RWPE1 (cell line): Measurements from ENCODE around the gene SLC35A1.

Source experiments
- CTCF ChIA-PET: fragments of 350-600 bp; sonication (Branson Sonifier 250); formaldehyde crosslinking; extraction: SDS; loops from one replicate; lab custom pipeline; 2021; lab: Yijun Ruan, JAX
- POLR2A ChIA-PET: fragments of 400-600 bp; formaldehyde crosslinking; extraction: SDS; loops from one replicate; lab custom pipeline; 2020; ENCODE audit warnings: antibody characterized with exemption; ENCODE audit not compliant: low non-redundant PET; lab: Yijun Ruan, JAX
- DNase-seq: peaks from one replicate; pipeline ENCODE4 v3.0.0; 2012; ENCODE audit warnings: low spot score
- H3K27ac ChIP-seq: fragments of 450-650 bp; 2 replicates; pipeline ENCODE4 v1.5.1; 2017
- TF ChIP-seq, protein P1 (sequence below): fragments of 450-650 bp; conservative IDR thresholded peaks from 2 replicates; pipeline ENCODE4 v1.5.1; 2017; ENCODE audit warnings: low read depth, mild to moderate bottlenecking

The SLC35A1 gene

DNA sequence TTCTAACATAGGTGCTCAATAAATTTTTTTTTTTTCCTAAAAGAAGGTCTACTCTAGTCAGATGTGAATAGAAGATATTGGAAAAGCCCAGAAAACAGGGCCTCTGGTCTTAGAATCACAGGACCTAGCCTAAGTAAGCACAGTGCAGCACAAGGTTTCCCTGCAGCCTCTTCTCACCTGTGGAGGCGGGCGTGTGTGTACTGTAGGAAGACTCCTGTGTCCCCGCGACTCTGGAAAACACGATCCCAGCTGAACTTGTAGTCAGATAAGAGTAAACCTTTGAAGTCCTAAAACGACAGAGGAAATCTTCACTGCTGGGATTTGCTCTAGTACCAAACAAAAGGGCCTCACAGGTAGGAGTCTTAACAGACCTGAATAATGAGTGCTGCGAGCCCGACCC is 45.7 kb downstream of the SLC35A1 start:
- no peak overlapping the region for H3K27ac ChIP-seq
- CTCF ChIA-PET = interaction anchor here (0.6 kb wide), 1 partner anchor 20 kb away, joined by 4 read pairs; no protein-coding TSS in a partner anchor
- no peak for DNase-seq
- POLR2A ChIA-PET = no interaction called here
- TF ChIP-seq, protein P1, sequence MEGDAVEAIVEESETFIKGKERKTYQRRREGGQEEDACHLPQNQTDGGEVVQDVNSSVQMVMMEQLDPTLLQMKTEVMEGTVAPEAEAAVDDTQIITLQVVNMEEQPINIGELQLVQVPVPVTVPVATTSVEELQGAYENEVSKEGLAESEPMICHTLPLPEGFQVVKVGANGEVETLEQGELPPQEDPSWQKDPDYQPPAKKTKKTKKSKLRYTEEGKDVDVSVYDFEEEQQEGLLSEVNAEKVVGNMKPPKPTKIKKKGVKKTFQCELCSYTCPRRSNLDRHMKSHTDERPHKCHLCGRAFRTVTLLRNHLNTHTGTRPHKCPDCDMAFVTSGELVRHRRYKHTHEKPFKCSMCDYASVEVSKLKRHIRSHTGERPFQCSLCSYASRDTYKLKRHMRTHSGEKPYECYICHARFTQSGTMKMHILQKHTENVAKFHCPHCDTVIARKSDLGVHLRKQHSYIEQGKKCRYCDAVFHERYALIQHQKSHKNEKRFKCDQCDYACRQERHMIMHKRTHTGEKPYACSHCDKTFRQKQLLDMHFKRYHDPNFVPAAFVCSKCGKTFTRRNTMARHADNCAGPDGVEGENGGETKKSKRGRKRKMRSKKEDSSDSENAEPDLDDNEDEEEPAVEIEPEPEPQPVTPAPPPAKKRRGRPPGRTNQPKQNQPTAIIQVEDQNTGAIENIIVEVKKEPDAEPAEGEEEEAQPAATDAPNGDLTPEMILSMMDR = no peak

DNA sequence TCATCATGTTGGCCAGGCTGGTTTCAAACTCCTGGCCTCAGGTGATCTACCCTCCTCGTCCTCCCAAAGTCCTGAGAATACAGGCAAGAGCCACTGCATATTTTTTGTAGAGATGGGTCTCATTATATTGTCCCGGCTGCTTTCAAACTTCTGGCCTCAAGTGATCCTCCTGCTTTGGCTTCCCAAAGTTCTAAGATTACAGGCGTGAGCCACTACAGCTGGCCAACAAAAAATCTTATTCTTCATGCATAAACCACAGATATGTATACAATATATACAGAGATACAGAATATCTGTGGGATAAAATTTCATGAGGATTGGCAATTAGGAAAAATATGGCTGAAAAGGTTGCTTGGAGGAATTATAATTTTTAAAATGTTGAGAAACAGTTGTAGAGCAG is 49.9 kb downstream of the SLC35A1 start:
- no peak overlapping the region for H3K27ac ChIP-seq
- ChIA-PET CTCF (no interaction called here), POLR2A (no interaction called here)
- TF ChIP-seq, protein P1 = no peak
- no peak for DNase-seq

DNA sequence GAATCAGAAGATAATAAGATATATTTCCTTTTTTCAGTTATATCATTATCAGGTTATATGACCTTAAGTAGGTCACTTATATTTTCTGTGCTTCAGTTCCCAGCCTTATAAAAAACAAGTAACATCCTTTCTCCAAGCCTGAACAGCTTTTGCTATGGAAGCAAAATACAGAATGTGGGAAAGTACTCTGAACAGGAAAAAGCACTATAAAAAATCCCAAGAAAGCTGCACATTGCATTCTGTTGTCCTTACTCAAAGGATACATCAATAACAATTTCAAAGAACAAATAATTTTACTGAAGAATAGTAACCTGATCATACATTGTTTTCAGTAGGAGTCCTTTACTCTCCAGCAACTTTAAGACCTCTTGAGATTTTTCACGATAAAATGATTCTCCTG is 56.4 kb downstream of the SLC35A1 start:
- no peak for DNase-seq
- H3K27ac ChIP-seq = no peak overlapping the region
- POLR2A ChIA-PET = no interaction called here
- TF ChIP-seq, protein P1 = no peak
- CTCF ChIA-PET = interaction anchor here (0.6 kb wide), 1 partner anchor 80 kb away, joined by 3 read pairs; no protein-coding TSS in a partner anchor

DNA sequence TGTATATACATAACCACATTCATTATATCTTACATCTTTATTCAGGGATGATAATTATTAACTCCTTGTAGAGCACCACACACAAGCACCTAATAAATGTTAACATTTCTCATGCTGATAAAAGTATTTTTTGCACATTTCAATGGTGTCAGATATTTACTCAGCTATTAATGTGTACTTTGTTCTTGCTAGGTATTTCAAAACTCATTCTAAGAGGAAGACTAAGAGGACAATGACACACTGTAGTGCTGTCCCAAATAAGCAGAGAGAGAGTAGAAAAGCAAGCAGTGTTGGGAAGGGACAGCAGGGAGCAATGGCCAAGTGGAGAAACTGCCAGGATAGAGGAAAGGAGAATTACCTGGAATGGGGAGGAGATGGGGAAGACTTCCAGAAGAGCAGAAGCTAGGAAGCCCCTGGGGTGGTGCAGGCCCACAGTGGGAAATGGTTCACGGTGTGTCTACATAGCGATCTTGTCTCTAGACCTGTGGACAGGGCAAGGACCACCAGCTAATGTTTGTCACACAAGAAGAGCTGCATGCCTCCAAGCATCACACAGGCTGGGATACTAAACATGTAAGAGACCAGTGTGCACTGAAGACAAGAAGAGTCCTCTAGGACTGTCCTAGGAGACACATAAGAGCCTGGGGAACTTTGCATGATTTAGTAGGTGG is 61.7 kb downstream of the SLC35A1 start:
- TF ChIP-seq, protein P1 = no peak
- CTCF ChIA-PET = no interaction called here

DNA sequence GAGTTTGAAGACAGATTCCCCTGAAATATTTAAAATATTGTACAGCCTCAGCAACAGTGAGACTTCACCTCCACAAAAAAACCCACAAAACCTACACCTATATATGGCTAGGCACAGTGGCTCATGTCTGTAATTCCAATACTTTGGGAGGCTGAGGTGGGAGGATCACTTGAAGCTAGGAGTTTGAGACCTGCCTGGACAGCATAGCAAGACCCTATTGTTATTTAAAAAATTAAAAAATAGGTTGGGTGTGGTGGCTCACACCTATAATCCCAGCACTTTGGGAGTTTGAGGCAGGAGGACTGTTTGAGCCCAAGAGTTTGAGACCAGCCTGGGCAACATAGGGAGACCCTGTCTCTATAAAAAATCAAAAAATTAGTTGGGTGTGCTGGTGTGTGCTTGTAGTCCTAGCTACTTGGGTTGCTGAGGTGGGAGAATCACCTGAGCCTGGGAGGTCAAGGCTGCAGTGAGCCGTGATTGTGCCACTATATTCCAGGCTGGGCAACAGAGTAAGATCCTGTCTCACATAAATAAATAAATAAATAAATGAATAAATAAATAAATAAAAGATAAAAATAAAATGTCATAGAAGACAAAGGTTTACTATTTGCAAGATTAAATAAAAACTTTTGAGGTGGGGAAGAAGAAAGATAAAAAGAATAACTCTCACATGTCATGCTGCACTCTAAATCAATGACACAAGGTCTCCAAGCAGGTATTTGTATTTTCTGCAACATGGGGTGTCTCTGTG is 65.9 kb downstream of the SLC35A1 start:
- DNase-seq = no peak
- TF ChIP-seq, protein P1 = no peak
- POLR2A ChIA-PET = no interaction called here
- CTCF ChIA-PET = no interaction called here
- H3K27ac ChIP-seq = no peak overlapping the region

More for the DNA sequence above, 61.7 kb downstream of the SLC35A1 start:
- no peak for DNase-seq
- no peak overlapping the region for H3K27ac ChIP-seq
- POLR2A ChIA-PET = no interaction called here

DNA sequence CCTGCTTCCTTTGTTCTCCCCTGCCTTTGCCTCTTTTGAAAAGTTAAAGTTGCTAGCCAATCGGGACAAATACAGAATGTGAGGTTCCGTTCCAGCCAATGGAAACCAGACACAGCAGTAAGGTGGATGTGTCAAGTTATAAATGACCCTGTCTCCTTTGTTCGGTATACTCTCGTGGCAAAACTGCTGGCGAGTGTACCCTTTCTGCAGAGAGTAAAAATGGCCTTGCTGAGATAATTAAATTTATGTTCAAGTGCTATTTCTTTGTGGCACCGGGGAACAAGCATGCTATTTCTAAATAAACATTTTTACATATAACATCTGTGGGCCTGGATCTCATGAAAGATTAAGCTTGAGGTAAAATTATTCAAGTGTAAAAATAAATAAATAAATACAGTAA is 66.8 kb downstream of the SLC35A1 start:
- TF ChIP-seq, protein P1 = no peak
- no peak overlapping the region for H3K27ac ChIP-seq
- DNase-seq = no peak
- POLR2A ChIA-PET = no interaction called here
- CTCF ChIA-PET = no interaction called here
